Subcutaneous abdominal adipose tissue (tissue), 5 donors: ENCODE results near the gene KRTAP15-1.

Source experiments
- H3K27ac ChIP-seq: one replicate; pipeline ENCODE4 v1.7.0; 2013; ENCODE audit warnings: low read depth, mild to moderate bottlenecking, inconsistent platforms, low read length, moderate library complexity
- H3K27me3 ChIP-seq, 5 donors: one replicate each; pipeline ENCODE4 v1.7.0; 2013; ENCODE audit warnings: low read length in 5 of 5, inconsistent platforms in 1 of 5; ENCODE audit not compliant: control insufficient read depth in 5 of 5, insufficient read depth in 4 of 5
- H3K36me3 ChIP-seq, 5 donors: one replicate each; pipeline ENCODE4 v1.7.0; 2013; ENCODE audit warnings: low read length in 5 of 5; ENCODE audit not compliant: control insufficient read depth in 5 of 5, insufficient read depth in 5 of 5
- H3K4me1 ChIP-seq, 5 donors: one replicate each; pipeline ENCODE4 v1.7.0; 2013; ENCODE audit warnings: low read length in 5 of 5, mild to moderate bottlenecking in 3 of 5, moderate library complexity in 1 of 5; ENCODE audit not compliant: control insufficient read depth in 5 of 5, insufficient read depth in 5 of 5
- H3K4me3 ChIP-seq, 5 donors: one replicate each; pipeline ENCODE4 v1.7.0; 2013; ENCODE audit warnings: low read length in 5 of 5, low read depth in 1 of 5
- H3K9ac ChIP-seq, 5 donors: one replicate each; pipeline ENCODE4 v1.7.0; 2013; ENCODE audit warnings: low read length in 5 of 5, mild to moderate bottlenecking in 4 of 5, moderate library complexity in 3 of 5
- H3K9me3 ChIP-seq, 5 donors: one replicate each; pipeline ENCODE4 v1.7.0; 2013; ENCODE audit warnings: low read length in 5 of 5; ENCODE audit not compliant: control insufficient read depth in 5 of 5
- donor health status: healthy.
- donor health status: healthy.
- donor health status: healthy.
- donor health status: healthy.
- donor health status: healthy.

KRTAP15-1 gene

GRCh38 chr21:30437010-30437565, 3.0 kb upstream of the KRTAP15-1 start:
- Histone ChIP-seq H3K9ac (no peak overlapping the region), H3K4me1 (no peaks in the 10 kb centered on the region), H3K27ac (no peak overlapping the region)

GRCh38 chr21:30443226-30443625, 3.2 kb downstream of the KRTAP15-1 start:
- Histone ChIP-seq H3K27ac (no peak overlapping the region), H3K9me3 (no peaks in the 10 kb centered on the region), H3K4me3 (no peak overlapping the region), H3K4me1 (no peaks in the 10 kb centered on the region), H3K27me3 (no peaks in the 10 kb centered on the region), H3K36me3 (no peaks in the 10 kb centered on the region), H3K9ac (no peak overlapping the region)

More at GRCh38 chr21:30437010-30437565, 3.0 kb upstream of the KRTAP15-1 start:
- Histone ChIP-seq H3K9me3 (no peaks in the 10 kb centered on the region), H3K27me3 (no peaks in the 10 kb centered on the region), H3K36me3 (no peaks in the 10 kb centered on the region), H3K4me3 (no peak overlapping the region)

- H3K4me1 ChIP-seq: no peaks in the 10 kb centered on the region
- no peak overlapping the region for H3K27ac ChIP-seq
- no peak overlapping the region for H3K4me3 ChIP-seq
- no peaks in the 10 kb centered on the region for H3K9me3 ChIP-seq
- H3K9ac ChIP-seq: no peak overlapping the region
- H3K36me3 ChIP-seq: no peaks in the 10 kb centered on the region
- no peaks in the 10 kb centered on the region for H3K27me3 ChIP-seq
Measured at GRCh38 chr21:30444204-30444603, 4.1 kb downstream of the KRTAP15-1 start.

GRCh38 chr21:30447056-30447455, 7.0 kb downstream of the KRTAP15-1 start:
- Histone ChIP-seq H3K9ac (no peak overlapping the region), H3K27ac (no peak overlapping the region), H3K27me3 (no peaks in the 10 kb centered on the region), H3K4me3 (no peak overlapping the region), H3K36me3 (no peaks in the 10 kb centered on the region), H3K9me3 (no peaks in the 10 kb centered on the region), H3K4me1 (no peaks in the 10 kb centered on the region)

- no peaks in the 10 kb centered on the region for H3K9me3 ChIP-seq
- no peaks in the 10 kb centered on the region for H3K4me1 ChIP-seq
- no peaks in the 10 kb centered on the region for H3K27me3 ChIP-seq
- H3K27ac ChIP-seq: no peak overlapping the region
- H3K9ac ChIP-seq: no peak overlapping the region
- no peaks in the 10 kb centered on the region for H3K36me3 ChIP-seq
- no peak overlapping the region for H3K4me3 ChIP-seq
Measured at GRCh38 chr21:30448514-30448913, 8.4 kb downstream of the KRTAP15-1 start.

GRCh38 chr21:30463713-30464112, 23.6 kb downstream of the KRTAP15-1 start:
- Histone ChIP-seq H3K4me3 (no peak overlapping the region), H3K27ac (no peak overlapping the region), H3K4me1 (no peaks in the 10 kb centered on the region), H3K36me3 (no peaks in the 10 kb centered on the region), H3K9me3 (no peaks in the 10 kb centered on the region), H3K9ac (no peak overlapping the region), H3K27me3 (no peaks in the 10 kb centered on the region)

- Histone ChIP-seq H3K27me3 (no peaks in the 10 kb centered on the region), H3K4me1 (no peaks in the 10 kb centered on the region), H3K36me3 (no peaks in the 10 kb centered on the region), H3K4me3 (no peak overlapping the region), H3K27ac (no peak overlapping the region), H3K9me3 (no peaks in the 10 kb centered on the region), H3K9ac (no peak overlapping the region)
Measured at GRCh38 chr21:30468900-30469714, 29.0 kb downstream of the KRTAP15-1 start.

GRCh38 chr21:30478004-30478403, 37.9 kb downstream of the KRTAP15-1 start:
- Histone ChIP-seq H3K4me1 (no peaks in the 10 kb centered on the region), H3K9me3 (no peaks in the 10 kb centered on the region), H3K36me3 (no peaks in the 10 kb centered on the region), H3K9ac (no peak overlapping the region), H3K4me3 (no peak overlapping the region), H3K27me3 (no peaks in the 10 kb centered on the region), H3K27ac (no peak overlapping the region)

- no peaks in the 10 kb centered on the region for H3K36me3 ChIP-seq
Measured at GRCh38 chr21:30479259-30479658, 39.2 kb downstream of the KRTAP15-1 start.

GRCh38 chr21:30480145-30480544, 40.1 kb downstream of the KRTAP15-1 start, which contains the start of gene KRTAP19-1:
Gene KRTAP19-1 (minus strand): TSS chr21:30480367. CDS start chr21:30480317, 50 bp downstream.
- no peaks in the 10 kb centered on the region for H3K9me3 ChIP-seq
- H3K27me3 ChIP-seq: no peaks in the 10 kb centered on the region
- H3K9ac ChIP-seq: no peak within 1 kb of the TSS
- H3K36me3 ChIP-seq: no peaks in the 10 kb centered on the region
- no peaks in the 10 kb centered on the region for H3K4me1 ChIP-seq
- H3K4me3 ChIP-seq: no peak within 1 kb of the TSS
- no peak within 1 kb of the TSS for H3K27ac ChIP-seq

More at GRCh38 chr21:30479259-30479658, 39.2 kb downstream of the KRTAP15-1 start:
- H3K9me3 ChIP-seq: no peaks in the 10 kb centered on the region
- no peaks in the 10 kb centered on the region for H3K4me1 ChIP-seq
- H3K4me3 ChIP-seq: no peak overlapping the region
- H3K27ac ChIP-seq: no peak overlapping the region
- H3K9ac ChIP-seq: no peak overlapping the region
- no peaks in the 10 kb centered on the region for H3K27me3 ChIP-seq
